ENCODE data around the gene CARMIL1. TPM values are rescaled to one million over a fixed set of nuclear protein-coding genes. Genes with fewer than 3 reads are reported as not detected.

CARMIL1 gene
- total RNA-seq, 1 experiment from 2014 or later, result 23.6 TPM

DNA sequence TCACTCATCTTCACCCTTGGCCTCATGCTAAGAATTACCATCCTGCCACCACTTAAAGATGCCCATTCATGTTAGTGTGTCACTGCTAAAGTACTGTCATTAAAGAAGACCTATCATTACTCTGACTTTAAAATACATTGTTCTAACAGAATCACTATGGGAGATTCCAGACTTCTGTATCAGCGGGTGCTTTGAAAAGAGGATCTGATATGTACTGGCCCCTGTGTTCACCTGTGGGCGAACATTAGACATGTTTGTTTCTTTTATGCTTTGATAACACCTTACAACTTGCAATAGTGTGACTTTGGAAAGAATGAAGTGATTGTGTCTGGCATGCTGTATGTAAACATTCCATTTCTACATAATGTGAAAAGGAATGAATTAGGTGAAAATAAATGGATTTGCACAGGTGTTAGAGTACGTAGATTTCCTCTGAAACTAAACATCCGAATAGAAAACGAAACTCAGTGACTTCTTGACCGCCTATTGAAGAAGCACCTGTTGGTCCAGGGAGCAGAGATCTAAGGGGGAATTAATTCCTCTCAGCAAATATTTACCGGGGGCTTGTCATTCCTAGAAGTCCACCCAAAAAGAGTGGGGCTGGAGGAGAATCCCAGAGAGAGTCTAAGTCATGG, 132.3 kb downstream of the CARMIL1 start:
- Mint-ChIP-seq H3K9me3 (no peaks in the 10 kb centered on the region), H3K36me3 (ENCODE audit: insufficient read depth in 1 of 3, low read depth in 3 of 3) (no peaks in the 10 kb centered on the region), H3K4me1 (peaks cover 55 to 59% of the 10 kb centered on the region in 2 experiments), H3K27me3 (ENCODE audit: low read depth) (no peaks in the 10 kb centered on the region), H3K4me3 (no peak overlapping the region), H3K27ac (peak overlapping the region in 1 of 3 experiments; percentile 56; a peak in 2 of 7 replicates)
- H2BK12ac ChIP-seq (ENCODE audit: insufficient read length, low read depth, low read length), result no peak overlapping the region
- no peaks in the 10 kb centered on the region for H3K27me3 ChIP-seq (ENCODE audit: insufficient read depth, low read length)
- H3K14ac ChIP-seq (ENCODE audit: insufficient read depth, low read length), result no peak overlapping the region
- no peak for DNase-seq
- H3K56ac ChIP-seq (ENCODE audit: insufficient read length, low read depth, low read length), result no peak overlapping the region
- WGBS (ENCODE audit: extremely low coverage, insufficient read length, low lambda C conversion rate), result no CpG with 5 or more reads among the region's 7 CpGs
- H4K20me1 ChIP-seq (ENCODE audit: control insufficient read depth, insufficient read depth, insufficient read length), result peaks cover 2% of the 10 kb centered on the region
- H2AFZ ChIP-seq (ENCODE audit: low read length), result no peak overlapping the region
- H3K79me1 ChIP-seq (ENCODE audit: insufficient read depth, low read depth, low read length, poor library complexity, severe bottlenecking), result no peaks in the 10 kb centered on the region
- H2BK20ac ChIP-seq (ENCODE audit: low read depth, low read length, poor library complexity, severe bottlenecking), result no peak overlapping the region
- H2AK5ac ChIP-seq (ENCODE audit: insufficient read length, low read length), result no peak overlapping the region
- no peaks in the 10 kb centered on the region for H3K9me3 ChIP-seq (ENCODE audit: control insufficient read depth, low read depth, low read length)
- no peak overlapping the region for H3T11ph ChIP-seq (ENCODE audit: low read length)
- no peaks in the 10 kb centered on the region for H3K23me2 ChIP-seq (ENCODE audit: insufficient read length, low read depth, low read length, poor library complexity, severe bottlenecking)
- H3K18ac ChIP-seq (ENCODE audit: insufficient read length, low read depth, low read length), result no peak overlapping the region
- no peak overlapping the region for H2BK15ac ChIP-seq (ENCODE audit: low read depth, low read length)
- H3K79me2 ChIP-seq (ENCODE audit: insufficient read depth, low read length), result no peaks in the 10 kb centered on the region; the same call in 1 of the 2 replicates
- H2BK5ac ChIP-seq (ENCODE audit: insufficient read length, low read length), result no peak overlapping the region
- H3K4me2 ChIP-seq (ENCODE audit: insufficient read depth, insufficient read length, low read length), result no peak overlapping the region
- TF ChIP-seq, protein P1, sequence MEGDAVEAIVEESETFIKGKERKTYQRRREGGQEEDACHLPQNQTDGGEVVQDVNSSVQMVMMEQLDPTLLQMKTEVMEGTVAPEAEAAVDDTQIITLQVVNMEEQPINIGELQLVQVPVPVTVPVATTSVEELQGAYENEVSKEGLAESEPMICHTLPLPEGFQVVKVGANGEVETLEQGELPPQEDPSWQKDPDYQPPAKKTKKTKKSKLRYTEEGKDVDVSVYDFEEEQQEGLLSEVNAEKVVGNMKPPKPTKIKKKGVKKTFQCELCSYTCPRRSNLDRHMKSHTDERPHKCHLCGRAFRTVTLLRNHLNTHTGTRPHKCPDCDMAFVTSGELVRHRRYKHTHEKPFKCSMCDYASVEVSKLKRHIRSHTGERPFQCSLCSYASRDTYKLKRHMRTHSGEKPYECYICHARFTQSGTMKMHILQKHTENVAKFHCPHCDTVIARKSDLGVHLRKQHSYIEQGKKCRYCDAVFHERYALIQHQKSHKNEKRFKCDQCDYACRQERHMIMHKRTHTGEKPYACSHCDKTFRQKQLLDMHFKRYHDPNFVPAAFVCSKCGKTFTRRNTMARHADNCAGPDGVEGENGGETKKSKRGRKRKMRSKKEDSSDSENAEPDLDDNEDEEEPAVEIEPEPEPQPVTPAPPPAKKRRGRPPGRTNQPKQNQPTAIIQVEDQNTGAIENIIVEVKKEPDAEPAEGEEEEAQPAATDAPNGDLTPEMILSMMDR (conservative IDR thresholded peaks at IDR 0.05), result no peak
- H3K4me1 ChIP-seq (ENCODE audit: insufficient read depth, low read length), result peaks cover 26% of the 10 kb centered on the region
- no peak overlapping the region for H4K8ac ChIP-seq (replicated peaks; ENCODE audit: insufficient read length, low read depth, low read length)
- no peak overlapping the region for H4K5ac ChIP-seq (ENCODE audit: insufficient read length, low read depth, low read length)
- H2BK120ac ChIP-seq (ENCODE audit: low read depth, low read length, poor library complexity, severe bottlenecking), result no peak overlapping the region
- no peak overlapping the region for H3K23ac ChIP-seq (ENCODE audit: insufficient read length, low read depth, low read length)
- H3K27ac ChIP-seq (ENCODE audit: insufficient read length, low read depth, low read length), result no peak overlapping the region
- no peak overlapping the region for H4K91ac ChIP-seq (ENCODE audit: insufficient read length, low read depth, low read length)
- H3K9ac ChIP-seq (ENCODE audit: extremely low read depth, insufficient read length, low read length), result no peak overlapping the region
- H3K4ac ChIP-seq (ENCODE audit: low read depth, low read length), result no peak overlapping the region

All from H9 (cell line).